Mesendoderm (in vitro differentiated cells): Measurements from ENCODE around the gene AGAP1.

ENCODE experiments used
- DNase-seq: peaks from one replicate; pipeline ENCODE4 v3.0.0; 2013
- H2AK5ac ChIP-seq: 2 replicates; pipeline ENCODE4 v1.6.1; 2013; ENCODE audit warnings: low read length, inconsistent platforms
- H2BK120ac ChIP-seq: 2 replicates; pipeline ENCODE4 v1.6.1; 2013; ENCODE audit warnings: low read depth, mild to moderate bottlenecking, low read length, moderate library complexity, mixed read lengths
- H2BK15ac ChIP-seq: replicated peaks from 2 replicates; pipeline ENCODE4 v1.6.1; 2013; ENCODE audit warnings: low read depth, mild to moderate bottlenecking, moderate library complexity
- H2BK5ac ChIP-seq: 2 replicates; pipeline ENCODE4 v1.6.1; 2013; ENCODE audit warnings: low read length, inconsistent platforms
- H3K18ac ChIP-seq: 2 replicates; pipeline ENCODE4 v1.6.1; 2013; ENCODE audit warnings: mild to moderate bottlenecking, low read length, mixed read lengths
- H3K23ac ChIP-seq: one replicate; pipeline ENCODE4 v1.6.1; 2013; ENCODE audit warnings: low read length
- H3K27ac ChIP-seq: 2 replicates; pipeline ENCODE4 v1.5.1; 2013; ENCODE audit warnings: low read depth, mild to moderate bottlenecking, inconsistent platforms, low read length, moderate library complexity
- H3K27me3 ChIP-seq: 2 replicates; pipeline ENCODE4 v1.6.1; 2013; ENCODE audit warnings: low read length, control low read depth, mild to moderate bottlenecking, inconsistent platforms; ENCODE audit not compliant: insufficient read depth, poor library complexity
- H3K36me3 ChIP-seq: 2 replicates; pipeline ENCODE4 v1.6.1; 2013; ENCODE audit warnings: low read length, inconsistent platforms; ENCODE audit not compliant: control insufficient read depth, insufficient read depth
- H3K4ac ChIP-seq: one replicate; pipeline ENCODE4 v1.6.1; 2013; ENCODE audit warnings: low read depth, mild to moderate bottlenecking, low read length, moderate library complexity
- H3K4me1 ChIP-seq: 2 replicates; pipeline ENCODE4 v1.6.1; 2013; ENCODE audit warnings: low read depth, low read length, inconsistent platforms; ENCODE audit not compliant: control insufficient read depth
- H3K4me2 ChIP-seq: 2 replicates; pipeline ENCODE4 v1.6.1; 2013; ENCODE audit warnings: low read length
- H3K4me3 ChIP-seq: 2 replicates; pipeline ENCODE4 v1.5.1; 2013; ENCODE audit warnings: mild to moderate bottlenecking, low read length
- H3K56ac ChIP-seq: one replicate; pipeline ENCODE4 v1.6.1; 2013; ENCODE audit warnings: low read length
- H3K79me1 ChIP-seq: 2 replicates; pipeline ENCODE4 v1.6.1; 2013; ENCODE audit warnings: low read length, inconsistent platforms
- H3K79me2 ChIP-seq: 2 replicates; pipeline ENCODE4 v1.6.1; 2013; ENCODE audit warnings: mild to moderate bottlenecking, low read length; ENCODE audit not compliant: control insufficient read depth, insufficient read depth
- H3K9ac ChIP-seq: 2 replicates; pipeline ENCODE4 v1.6.1; 2013; ENCODE audit warnings: low read length, inconsistent platforms
- H4K5ac ChIP-seq: one replicate; pipeline ENCODE4 v1.6.1; 2013; ENCODE audit warnings: low read length
- H4K8ac ChIP-seq: one replicate; pipeline ENCODE4 v1.6.1; 2013; ENCODE audit warnings: low read depth, mild to moderate bottlenecking, control low read depth, low read length, moderate library complexity
- WGBS: extraction: QIAGEN DNeasy Blood & Tissue Kit; methylation state at CpG from one replicate; pipeline ENCODE4 v1.1.7; 2013; ENCODE audit warnings: low lambda C conversion rate, missing lambda C conversion rate; ENCODE audit not compliant: insufficient coverage; ENCODE audit errors: extremely low coverage; 5-methylcytosine and 5-hydroxymethylcytosine counted together

AGAP1 gene

DNA sequence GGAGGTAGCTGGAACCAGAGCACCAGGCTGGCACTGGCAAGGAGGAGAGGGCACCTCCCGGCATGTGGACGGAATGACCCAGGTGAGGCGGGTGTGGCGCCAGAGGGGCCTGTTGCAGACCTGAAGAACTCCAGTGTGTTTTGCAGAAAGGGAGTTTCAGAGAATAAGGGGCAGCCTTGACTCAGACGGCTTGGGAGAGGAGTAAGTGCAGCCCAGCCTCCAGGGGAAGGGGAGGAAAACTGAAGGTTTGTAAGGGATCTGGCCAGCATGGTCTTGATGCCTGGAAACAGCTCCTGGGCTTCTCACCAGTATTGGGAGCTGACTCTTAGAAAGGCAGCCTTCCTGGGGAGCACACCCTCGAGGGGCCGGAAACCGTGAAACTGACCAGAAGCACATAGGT, 101.1 kb downstream of the AGAP1 start:
- Histone ChIP-seq H3K36me3 (no peaks in the 10 kb centered on the region), H4K8ac (no peak overlapping the region), H3K4me2 (no peak overlapping the region), H3K79me2 (peaks cover 4% of the 10 kb centered on the region), H3K9ac (no peak overlapping the region), H3K23ac (no peak overlapping the region), H2BK15ac (no peak overlapping the region), H3K4me3 (no peak overlapping the region), H3K56ac (no peak overlapping the region), H3K18ac (no peak overlapping the region), H2BK120ac (no peak overlapping the region), H2AK5ac (no peak overlapping the region), H3K27me3 (no peaks in the 10 kb centered on the region), H3K4ac (no peak overlapping the region), H2BK5ac (no peak overlapping the region), H3K79me1 (peaks cover 6% of the 10 kb centered on the region), H3K4me1 (no peaks in the 10 kb centered on the region), H3K27ac (no peak overlapping the region), H4K5ac (no peak overlapping the region)
- WGBS = no CpG with 5 or more reads among the region's 8 CpGs
- DNase-seq = no peak

- DNase-seq = peak; percentile 75
- Histone ChIP-seq H4K8ac (no peak overlapping the region), H3K4ac (no peak overlapping the region), H3K56ac (no peak overlapping the region), H3K36me3 (no peaks in the 10 kb centered on the region), H3K9ac (no peak overlapping the region), H3K4me2 (no peak overlapping the region), H3K27ac (no peak overlapping the region), H3K79me2 (peaks cover 4% of the 10 kb centered on the region), H3K18ac (no peak overlapping the region), H2BK120ac (no peak overlapping the region), H3K27me3 (no peaks in the 10 kb centered on the region), H3K79me1 (peaks cover 6% of the 10 kb centered on the region), H2BK15ac (no peak overlapping the region), H3K4me3 (no peak overlapping the region), H2BK5ac (no peak overlapping the region), H2AK5ac (no peak overlapping the region), H3K23ac (no peak overlapping the region), H3K4me1 (no peaks in the 10 kb centered on the region), H4K5ac (no peak overlapping the region)
- WGBS = no CpG with 5 or more reads among the region's 10 CpGs
Observed at GRCh38 chr2:235595422-235596010, 101.7 kb downstream of the AGAP1 start.

GRCh38 chr2:235596272-235596671, 102.4 kb downstream of the AGAP1 start:
- no peak overlapping the region for H2BK5ac ChIP-seq
- no peak overlapping the region for H3K27ac ChIP-seq
- H3K18ac ChIP-seq = no peak overlapping the region
- H2BK120ac ChIP-seq = no peak overlapping the region
- H3K79me2 ChIP-seq = peaks cover 4% of the 10 kb centered on the region
- no peak overlapping the region for H3K23ac ChIP-seq
- no peak overlapping the region for H4K8ac ChIP-seq
- peaks cover 6% of the 10 kb centered on the region for H3K79me1 ChIP-seq
- WGBS = no CpG with 5 or more reads among the region's 4 CpGs
- DNase-seq = no peak
- H3K56ac ChIP-seq = no peak overlapping the region
- H3K27me3 ChIP-seq = no peaks in the 10 kb centered on the region
- H2AK5ac ChIP-seq = no peak overlapping the region
- H4K5ac ChIP-seq = no peak overlapping the region
- H3K9ac ChIP-seq = no peak overlapping the region
- H3K4me1 ChIP-seq = no peaks in the 10 kb centered on the region
- H3K4ac ChIP-seq = no peak overlapping the region
- no peak overlapping the region for H3K4me3 ChIP-seq
- H2BK15ac ChIP-seq = no peak overlapping the region
- no peaks in the 10 kb centered on the region for H3K36me3 ChIP-seq
- H3K4me2 ChIP-seq = no peak overlapping the region

DNA sequence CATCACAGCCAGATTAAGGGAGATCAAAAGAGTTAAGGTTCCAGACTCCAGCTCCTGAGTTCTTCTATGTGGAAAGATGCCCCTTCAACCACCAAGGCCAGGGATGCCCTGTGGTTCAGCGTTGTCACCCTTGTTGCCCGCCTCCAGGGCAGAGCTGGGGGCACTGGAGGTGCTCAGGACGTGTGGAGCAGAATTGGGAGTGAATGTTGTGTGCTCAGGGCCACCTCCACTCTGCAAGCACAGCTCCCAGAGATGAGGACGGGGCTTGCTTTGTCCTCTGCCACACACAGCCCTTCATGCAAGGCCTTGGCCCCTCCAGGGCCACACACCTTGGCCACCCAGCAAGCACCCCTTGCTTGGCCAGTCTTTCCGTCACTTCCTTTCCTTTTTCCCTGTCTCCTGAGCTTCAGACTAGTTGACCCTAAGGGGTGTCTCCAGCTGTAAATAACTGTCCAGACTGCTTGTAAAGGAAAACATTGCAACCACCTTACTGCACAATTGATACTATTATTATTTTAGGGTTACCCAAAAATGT, 103.3 kb downstream of the AGAP1 start:
- Histone ChIP-seq H3K79me2 (peaks cover 4% of the 10 kb centered on the region), H2BK120ac (no peak overlapping the region), H3K56ac (no peak overlapping the region), H3K9ac (no peak overlapping the region), H2AK5ac (no peak overlapping the region), H3K79me1 (peaks cover 6% of the 10 kb centered on the region), H3K18ac (no peak overlapping the region), H3K23ac (no peak overlapping the region), H2BK5ac (no peak overlapping the region), H3K36me3 (no peaks in the 10 kb centered on the region), H2BK15ac (no peak overlapping the region), H3K4me2 (no peak overlapping the region), H3K4me1 (no peaks in the 10 kb centered on the region), H4K5ac (no peak overlapping the region), H3K4ac (no peak overlapping the region), H4K8ac (no peak overlapping the region), H3K27ac (no peak overlapping the region), H3K27me3 (no peaks in the 10 kb centered on the region), H3K4me3 (no peak overlapping the region)
- DNase-seq = no peak
- no CpG with 5 or more reads among the region's 5 CpGs for WGBS

- no CpG with 5 or more reads among the region's 19 CpGs for WGBS
- Histone ChIP-seq H3K27me3 (no peaks in the 10 kb centered on the region), H3K9ac (no peak overlapping the region), H2BK15ac (no peak overlapping the region), H4K5ac (no peak overlapping the region), H2BK120ac (no peak overlapping the region), H2BK5ac (no peak overlapping the region), H3K27ac (no peak overlapping the region), H2AK5ac (no peak overlapping the region), H3K4me1 (no peaks in the 10 kb centered on the region), H4K8ac (no peak overlapping the region), H3K23ac (no peak overlapping the region), H3K79me1 (peaks cover 6% of the 10 kb centered on the region), H3K4me3 (no peak overlapping the region), H3K79me2 (peaks cover 4% of the 10 kb centered on the region), H3K4me2 (no peak overlapping the region), H3K36me3 (no peaks in the 10 kb centered on the region), H3K18ac (no peak overlapping the region), H3K4ac (no peak overlapping the region), H3K56ac (no peak overlapping the region)
- no peak for DNase-seq
Observed at GRCh38 chr2:235598026-235598425, 104.2 kb downstream of the AGAP1 start.
